ENCODE results near the gene TRRAP.

Gene TRRAP

DNA sequence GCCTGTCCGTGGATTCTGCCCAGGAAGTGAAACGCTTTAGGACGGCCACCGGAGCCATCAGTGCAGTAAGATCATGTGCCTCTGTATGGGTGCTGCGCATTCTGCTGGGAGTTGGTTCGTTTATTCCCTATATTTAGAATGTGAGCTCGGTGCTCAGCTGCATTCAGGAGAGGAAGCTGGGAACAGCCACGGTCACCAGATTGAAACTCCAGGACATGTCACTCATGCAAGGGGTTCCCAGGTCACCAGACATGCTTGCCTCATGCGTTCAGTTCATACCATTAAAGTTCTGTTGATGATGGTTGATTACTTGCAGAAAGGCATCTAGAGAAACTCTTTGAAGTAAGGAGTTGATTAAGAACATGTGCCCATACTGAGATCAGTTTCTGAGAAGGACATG, 78.1 kb downstream of the TRRAP start:
- no peak for DNase-seq

- no peak for DNase-seq
These were observed 78.6 kb downstream of the TRRAP start for GRCh38 chr7:98956937-98957336.

DNA sequence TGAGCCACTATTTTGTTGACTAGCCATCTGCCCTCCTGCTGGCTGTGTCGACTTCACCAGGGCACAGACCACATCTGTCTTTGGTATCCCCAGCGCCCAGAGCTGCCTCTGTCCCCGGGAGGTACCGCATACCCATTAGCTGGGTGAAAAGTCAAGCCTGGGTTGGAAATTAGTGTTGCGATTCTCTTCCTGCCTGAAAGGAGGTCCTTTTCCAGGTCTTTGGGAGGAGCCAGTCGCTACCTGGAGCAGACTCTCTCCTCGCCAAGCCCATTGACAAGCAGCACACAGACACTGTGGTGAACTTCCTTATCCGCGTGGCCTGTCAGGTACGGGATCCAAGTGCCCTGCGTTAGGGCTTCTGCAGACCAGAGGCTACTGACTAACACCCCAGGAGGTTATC, 79.4 kb downstream of the TRRAP start:
- no peak for DNase-seq

GRCh38 chr7:98958968-98959367, 80.6 kb downstream of the TRRAP start:
- no peak for DNase-seq

- no peak for DNase-seq
These were observed 85.0 kb downstream of the TRRAP start for GRCh38 chr7:98963305-98963704.

DNA sequence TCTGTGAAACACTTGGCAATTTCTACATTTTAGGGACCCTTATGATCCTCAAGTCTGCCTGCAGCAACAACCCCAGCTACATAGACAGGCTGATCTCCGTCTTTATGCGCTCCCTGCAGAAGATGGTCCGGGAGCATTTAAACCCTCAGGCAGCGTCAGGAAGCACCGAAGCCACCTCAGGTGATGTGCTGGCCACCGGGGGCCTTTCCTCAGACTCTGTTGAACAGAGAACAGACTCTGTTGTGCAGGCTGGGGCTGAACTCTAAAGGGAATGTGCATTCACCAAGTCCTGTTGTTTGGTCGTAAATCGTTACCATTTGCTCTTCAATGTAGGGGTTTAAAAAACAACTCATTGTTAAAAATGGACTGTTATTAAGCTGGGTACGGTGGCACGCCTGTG, 86.3 kb downstream of the TRRAP start:
- DNase-seq = no peak

- no peak for DNase-seq
These were observed 90.3 kb downstream of the TRRAP start for GRCh38 chr7:98968621-98969020.

DNA sequence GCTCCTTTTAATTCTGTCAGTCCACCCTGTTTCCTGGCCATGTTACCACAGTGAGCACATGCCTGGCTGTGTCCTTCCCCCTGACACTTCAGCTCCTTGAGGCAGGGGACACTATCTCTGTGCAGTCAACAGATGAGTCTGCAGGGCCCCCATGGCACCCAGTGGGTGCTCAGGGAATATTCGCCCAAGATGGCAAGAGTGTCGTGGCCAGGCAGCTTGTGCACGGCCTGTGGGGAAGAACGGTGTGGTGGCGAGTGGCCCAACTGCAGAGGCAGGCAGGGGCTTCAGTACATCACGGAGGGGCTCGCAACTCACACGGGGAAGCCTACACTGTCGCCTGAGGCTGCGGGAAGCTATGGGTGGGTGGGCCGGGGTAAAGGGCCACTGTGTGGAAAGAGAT, 91.1 kb downstream of the TRRAP start:
- no peak for DNase-seq

DNA sequence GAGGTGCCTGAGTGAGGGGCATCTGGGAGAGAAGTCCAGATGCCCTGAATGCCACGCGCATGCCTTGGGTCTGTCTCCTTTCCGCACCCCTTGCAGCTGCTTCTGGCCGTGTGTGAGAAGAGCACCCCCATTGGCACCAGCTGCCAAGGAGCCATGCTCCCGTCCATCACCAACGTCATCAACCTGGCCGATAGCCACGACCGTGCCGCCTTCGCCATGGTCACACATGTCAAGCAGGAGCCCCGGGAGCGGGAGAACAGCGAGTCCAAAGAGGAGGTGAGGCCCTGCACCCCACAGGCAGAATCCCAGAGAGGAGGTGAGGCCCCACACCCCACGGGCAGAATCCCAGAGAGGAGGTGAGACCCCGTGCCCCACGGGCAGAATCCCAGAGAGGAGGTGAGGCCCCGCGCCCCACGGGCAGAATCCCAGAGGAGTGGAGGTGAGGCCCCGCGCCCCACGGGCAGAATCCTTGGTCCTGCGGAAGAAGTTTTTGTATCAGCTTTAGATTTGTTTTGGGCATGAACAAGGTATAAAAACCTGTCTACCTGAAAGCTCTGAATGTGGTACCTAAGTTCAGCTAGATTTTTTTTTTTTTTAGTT, 91.8 kb downstream of the TRRAP start:
- no peak for DNase-seq

DNA sequence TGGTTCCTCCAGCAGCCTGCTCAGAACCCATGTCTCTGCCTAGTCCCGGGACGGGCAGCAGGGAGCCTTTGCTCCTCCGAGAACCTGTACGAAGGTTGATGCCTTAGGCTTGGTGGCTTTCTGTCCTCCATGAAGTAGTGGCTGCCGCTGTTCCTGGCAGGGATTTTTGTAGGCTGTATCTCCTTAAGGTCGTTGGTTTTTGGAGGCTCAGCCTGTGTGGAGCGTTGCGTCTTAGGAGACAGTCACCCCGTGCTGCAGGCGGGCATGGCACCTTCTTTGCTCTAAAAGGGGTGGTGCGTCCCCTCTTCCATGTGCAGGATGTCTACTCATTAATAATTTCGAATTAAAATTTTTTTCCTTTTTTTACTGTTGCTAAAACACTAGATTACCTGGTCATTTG, 92.5 kb downstream of the TRRAP start:
- no peak for DNase-seq

DNA sequence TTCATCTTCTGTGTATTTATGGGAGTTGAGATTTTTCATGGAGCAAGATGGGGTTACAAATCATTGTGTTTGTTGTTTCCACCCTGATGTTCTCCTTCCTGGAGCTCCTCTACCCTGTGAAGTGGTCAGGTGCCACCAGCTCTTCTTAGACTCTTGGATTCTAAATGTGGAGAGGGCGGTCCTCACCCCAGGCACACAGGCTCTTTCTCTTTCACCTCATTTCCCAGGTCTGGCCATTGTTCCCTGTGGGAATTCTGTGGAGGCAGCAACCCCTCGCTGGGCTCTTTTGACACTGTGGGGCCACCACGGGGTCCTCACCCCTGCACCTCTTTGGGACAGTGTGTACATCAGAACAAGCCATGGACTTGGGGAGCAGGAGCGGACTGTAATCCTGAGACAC, 95.9 kb downstream of the TRRAP start:
- DNase-seq = no peak

DNA sequence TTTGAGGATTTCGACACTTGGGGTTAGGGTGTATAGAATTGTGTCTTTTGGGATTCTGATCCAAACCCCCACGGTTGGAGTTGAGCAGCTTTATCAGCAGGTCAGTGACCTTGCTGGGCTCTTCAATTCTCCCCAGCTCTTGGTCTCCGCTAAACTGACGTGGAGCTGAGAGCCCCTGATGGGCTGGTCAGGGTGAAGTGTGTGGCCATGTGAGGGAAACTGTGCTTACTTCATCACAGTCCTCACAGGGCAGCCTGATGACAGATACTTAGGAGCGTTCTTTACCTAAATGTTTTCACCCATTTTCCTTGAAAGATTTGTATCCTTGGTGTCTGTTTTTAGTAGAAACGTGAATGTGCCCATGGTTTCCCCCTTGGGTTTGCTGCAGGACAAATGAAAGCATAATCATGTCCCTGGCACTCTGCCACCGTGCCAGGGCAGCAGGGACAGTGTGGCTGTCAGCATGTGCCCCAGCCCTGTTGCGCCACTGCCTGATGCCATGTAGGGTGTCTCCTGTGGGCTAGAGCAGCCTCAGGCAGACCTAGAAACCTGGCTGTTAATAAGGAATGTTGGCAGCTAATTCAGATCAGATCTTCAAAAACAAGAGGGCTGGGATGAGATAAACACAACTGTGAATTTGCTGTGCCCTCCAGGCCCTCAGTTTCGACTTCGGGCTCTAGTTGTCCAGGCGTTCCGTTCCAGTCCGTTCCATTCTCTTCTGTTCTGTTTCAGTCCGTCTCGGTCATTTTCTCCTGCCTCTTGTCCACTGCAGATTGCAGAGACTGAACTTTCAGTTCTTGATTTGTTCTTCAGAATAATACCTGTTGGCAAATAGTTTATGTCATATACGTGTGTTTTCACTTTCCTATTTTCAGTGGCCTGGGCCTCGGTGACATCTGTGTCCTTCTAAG, 96.8 kb downstream of the TRRAP start:
- no peak for DNase-seq

DNA sequence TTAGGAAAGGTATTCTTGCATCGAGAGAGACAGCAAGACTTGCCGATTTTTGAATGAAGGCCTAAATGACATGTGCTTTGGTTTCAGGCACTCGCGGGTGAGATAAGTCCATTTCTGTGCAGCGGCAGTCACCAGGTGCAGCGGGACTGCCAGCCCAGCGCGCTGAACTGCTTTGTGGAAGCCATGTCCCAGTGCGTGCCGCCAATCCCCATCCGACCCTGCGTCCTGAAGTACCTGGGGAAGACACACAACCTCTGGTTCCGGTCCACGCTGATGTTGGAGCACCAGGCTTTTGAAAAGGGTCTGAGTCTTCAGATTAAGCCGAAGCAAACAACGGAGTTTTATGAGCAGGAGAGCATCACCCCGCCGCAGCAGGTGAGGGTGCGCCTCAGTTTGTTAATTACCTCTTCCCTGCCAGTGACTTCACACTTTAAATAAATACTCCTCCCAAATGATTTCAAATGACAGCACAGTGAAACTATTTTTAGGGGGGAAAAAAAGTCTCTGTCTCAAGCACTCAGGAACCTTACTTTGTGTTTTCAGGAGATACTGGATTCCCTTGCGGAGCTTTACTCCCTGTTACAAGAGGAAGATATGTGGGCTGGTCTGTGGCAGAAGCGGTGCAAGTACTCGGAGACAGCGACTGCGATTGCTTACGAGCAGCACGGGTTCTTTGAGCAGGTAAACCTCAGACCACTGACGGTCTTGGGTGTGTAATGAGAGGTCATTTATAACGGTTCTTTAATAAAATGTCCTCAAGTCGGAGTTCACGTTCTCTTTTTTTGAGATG, 98.3 kb downstream of the TRRAP start:
- no peak for DNase-seq

GRCh38 chr7:98978672-98979071, 100.3 kb downstream of the TRRAP start:
- DNase-seq = no peak

DNA sequence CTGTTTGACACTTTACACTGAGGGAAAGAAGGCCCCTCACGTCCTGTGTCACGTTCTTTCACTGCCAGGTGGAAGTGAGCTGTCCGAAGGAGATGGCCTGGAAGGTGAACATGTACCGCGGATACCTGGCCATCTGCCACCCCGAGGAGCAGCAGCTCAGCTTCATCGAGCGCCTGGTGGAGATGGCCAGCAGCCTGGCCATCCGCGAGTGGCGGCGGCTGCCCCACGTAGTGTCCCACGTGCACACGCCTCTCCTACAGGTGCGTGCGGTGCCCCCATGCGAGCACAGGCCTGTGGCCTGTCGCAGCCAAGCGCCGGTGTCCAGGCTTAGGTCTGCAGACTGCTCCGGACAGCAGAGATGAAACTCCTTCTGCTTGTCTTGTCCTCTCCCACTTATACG, 103.4 kb downstream of the TRRAP start:
- no peak for DNase-seq

DNA sequence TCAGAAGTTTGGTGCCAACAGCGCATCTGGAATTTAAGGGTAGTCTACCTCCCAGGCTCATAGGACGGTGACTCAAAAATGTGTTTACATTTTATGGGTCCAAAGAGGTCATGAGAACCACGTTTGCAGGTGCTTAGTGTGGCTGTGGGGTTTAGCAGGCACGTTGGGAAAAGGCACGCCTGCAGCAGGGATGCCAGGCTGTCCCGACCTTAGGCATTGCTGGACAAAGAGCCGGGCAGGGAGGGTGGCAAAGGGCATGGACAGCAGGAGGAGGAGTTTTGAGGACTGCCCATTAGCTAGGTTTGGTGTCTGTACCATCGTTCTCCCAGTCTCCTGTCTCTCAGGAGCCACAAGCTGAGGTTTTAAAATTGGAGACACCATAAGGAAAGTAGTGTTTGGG, 104.4 kb downstream of the TRRAP start:
- no peak for DNase-seq

GRCh38 chr7:98984126-98984525, 105.8 kb downstream of the TRRAP start:
- DNase-seq = no peak

DNA sequence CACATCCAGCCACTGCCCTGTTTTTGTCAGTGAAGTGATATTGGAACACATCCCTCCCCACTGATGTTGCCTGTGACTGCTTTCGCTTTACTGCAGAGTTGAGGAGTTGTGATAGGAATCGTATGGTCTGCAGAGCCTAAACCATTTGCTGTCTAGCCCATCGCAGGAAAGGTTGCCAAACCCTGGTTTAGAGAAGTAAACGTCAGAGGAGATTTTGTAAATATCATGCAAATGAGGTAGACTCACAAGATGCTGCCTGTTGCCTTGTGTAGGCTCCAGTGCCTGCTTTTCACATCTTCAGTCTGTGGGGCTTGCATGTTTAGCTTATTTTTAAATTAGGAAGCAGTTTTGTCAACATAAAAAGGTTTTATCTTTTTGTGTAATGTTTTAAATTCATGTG, 107.1 kb downstream of the TRRAP start:
- DNase-seq = no peak

DNA sequence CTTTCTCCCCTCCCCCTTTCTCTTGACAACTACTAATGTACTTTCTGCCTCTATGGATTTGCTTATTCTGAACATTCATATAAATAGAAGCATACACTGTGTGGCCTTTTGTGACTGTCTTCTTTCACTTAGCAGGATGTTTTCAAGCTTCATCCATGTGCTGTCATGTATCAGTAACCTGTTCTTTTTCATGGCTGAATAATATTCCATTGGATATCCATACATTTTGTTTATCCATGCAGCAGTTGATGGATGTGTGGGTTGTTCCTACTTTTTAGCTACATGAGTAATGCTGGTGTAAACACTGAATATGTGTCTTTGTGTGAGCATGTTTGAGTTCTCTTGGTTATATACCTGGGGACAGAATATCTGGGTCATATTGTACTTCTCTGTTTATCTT, 107.6 kb downstream of the TRRAP start:
- no peak for DNase-seq

DNA sequence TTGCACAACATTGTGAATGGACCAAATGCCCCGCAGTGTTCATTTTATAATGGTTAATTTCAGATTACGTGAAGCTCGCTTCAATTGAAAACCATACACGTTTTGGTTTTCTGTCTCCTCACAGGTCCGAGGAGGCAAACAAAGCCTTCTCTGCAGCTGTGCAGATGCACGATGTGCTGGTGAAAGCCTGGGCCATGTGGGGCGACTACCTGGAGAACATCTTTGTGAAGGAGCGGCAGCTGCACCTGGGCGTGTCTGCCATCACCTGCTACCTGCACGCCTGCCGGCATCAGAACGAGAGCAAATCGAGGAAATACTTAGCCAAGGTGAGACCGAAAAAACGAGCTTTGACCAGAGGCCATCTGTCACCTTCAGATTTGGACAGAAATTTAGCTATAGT, 110.3 kb downstream of the TRRAP start:
- no peak for DNase-seq

DNA sequence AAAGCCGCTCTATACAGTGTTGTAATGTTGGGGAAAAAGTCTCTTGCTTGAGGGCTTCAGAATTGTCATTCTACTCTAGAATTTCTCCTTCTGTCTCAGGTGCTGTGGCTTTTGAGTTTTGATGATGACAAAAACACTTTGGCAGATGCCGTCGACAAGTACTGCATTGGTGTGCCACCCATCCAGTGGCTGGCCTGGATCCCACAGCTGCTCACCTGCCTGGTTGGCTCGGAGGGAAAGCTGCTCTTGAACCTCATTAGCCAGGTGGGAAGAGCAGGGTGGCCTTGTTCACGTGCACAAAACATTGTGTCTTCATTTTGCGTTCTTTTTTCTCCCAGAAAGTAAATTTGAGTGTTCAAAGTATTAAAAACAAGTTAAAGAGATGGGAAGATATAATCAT, 112.0 kb downstream of the TRRAP start:
- no peak for DNase-seq

DNA sequence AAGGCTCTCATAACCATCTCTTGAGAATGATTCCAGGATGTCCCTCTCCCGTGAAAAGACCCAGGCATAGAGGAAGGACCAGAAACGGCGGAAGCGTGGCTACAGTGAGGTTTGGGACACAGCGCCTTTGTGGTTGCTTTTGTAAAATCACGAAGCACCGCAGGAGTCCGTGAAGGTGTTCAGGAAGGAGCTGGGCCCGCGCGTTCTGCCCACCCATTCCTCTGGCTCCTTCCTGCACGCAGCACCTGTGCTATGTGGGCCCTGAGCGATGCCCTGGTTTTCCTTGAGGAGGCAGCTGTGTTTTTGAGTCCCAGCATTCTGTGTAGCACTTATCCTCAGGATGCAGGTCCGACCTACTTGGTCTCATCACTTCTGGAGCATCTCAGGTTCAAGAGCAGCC, 112.8 kb downstream of the TRRAP start:
- no peak for DNase-seq

DNA sequence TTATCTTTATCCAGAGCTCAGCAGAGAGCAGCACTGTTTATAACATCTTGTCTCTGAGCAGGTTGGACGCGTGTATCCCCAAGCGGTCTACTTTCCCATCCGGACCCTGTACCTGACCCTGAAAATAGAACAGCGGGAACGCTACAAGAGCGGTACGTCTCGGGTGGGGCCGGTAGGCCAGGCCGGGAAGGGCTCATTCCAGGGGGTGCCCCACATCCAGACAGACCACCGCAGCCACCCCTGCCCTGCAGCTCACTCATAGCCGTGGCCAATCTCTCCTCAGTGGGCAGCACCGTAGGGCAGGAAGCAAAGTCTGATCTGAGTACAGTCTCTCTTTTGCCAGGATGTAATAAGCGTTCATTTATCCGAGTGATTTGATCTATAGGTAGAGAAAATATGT, 113.7 kb downstream of the TRRAP start:
- DNase-seq = no peak

Measured in hematopoietic multipotent progenitor cell treated with erythropoietin and hydrocortisone succinate and interleukin-3 and kit ligand, for 4 days (in vitro differentiated cells).